GM19455 (cell line): ENCODE data around the gene VIPAS39.

Experiments used
- ATAC-seq: cut with Tn5 transposase; IDR thresholded peaks from one replicate; pipeline ENCODE4 v1.9.1; 2021; ENCODE audit not compliant: unreplicated experiment

Gene VIPAS39

DNA sequence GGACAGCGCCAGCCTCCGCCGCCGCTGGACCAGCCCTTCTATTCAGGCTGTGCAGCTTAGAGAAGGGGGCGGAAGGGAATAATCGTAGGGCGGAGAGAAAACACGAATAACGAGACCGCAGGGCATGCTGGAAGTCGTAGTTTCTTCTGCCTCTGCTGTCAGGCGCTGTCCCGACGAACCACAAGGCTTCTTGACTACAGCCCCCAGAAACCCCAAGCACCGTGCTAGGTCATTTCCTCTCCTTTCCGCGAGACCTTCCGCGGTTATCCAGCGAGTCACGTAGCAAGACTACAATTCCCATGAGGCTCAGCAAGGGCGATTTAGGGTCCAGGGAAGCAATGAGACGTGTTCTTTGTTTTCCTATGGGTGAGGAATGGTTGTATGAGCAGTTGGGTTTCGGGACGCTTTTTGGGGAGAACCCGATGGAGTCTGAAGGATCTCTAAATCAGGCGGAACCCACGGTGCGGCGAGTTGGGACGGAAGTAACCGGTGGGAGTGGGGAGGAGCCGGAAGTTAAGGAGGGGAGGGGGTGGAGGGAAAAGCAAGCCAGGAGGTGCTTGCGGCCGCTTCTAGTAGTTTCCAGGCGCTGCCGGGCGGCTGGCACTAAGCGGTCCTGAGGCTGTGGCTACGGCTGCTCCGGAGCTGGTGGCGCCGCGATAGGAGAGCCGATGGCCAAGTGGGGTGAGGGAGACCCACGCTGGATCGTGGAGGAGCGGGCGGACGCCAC is at the start of gene VIPAS39, which contains the start of gene AHSA1:
Gene VIPAS39, minus strand, starts transcription at position 80 of the 727 bp plus-strand sequence. CDS start 3,499 bp downstream, outside the sequence.
Gene AHSA1, plus strand, starts transcription at position 572 of the 727 bp plus-strand sequence. Its CDS starts 97 bp downstream, at position 669.
- ATAC-seq = peak; percentile 87

- ATAC-seq = no peak
Observed at GRCh38 chr14:77505031-77505430, 47.6 kb upstream of the VIPAS39 start.

DNA sequence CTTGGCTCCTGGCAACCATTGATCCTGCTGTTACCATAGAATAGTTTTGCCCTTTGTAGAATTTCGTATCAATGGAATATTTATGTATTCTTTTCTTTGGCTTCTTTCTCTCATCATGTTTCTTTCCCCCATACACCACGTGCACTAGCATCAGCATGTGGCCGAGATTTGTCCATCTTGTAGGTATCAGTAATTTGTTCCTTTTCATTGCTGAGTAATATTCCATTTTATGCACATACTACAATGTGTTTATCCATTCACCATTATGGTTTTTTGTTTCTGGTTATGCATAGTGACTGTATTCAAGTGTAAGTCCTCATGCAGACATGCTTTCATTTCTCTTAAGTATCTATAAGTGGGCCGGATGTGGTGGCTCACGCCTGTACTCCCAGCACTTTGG is 45.7 kb upstream of the VIPAS39 start:
- no peak for ATAC-seq

DNA sequence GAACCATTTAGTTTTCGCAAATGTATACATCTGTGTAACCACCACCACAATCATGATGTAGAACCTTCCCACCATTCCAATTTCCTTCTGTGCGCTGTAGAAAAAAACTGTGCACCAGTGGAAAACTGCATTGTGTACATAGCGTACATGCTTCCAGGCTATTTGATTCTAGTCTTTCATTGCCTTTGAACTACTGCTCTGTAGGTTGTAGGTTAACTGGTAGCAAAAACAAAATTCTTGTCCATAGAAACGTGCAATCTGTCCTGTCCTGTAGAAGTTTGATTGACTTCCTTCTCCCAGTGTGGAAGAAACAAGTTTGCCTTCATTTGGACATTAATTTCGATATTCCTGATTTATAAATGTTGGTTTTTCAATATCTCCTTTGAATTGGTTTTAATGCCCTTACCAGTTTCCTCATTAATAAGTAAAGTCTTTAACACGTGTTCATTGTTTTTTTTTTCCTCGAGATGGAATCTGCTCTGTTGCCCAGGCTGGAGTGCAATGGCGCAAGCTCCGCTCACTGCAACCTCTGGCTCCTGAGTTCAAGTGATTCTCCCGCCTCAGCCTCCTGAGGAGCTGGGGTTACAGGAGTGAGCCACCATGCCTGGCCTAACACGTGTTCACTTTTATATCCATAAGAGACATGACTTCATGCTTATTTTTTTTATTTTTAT is 44.8 kb upstream of the VIPAS39 start:
- no peak for ATAC-seq

DNA sequence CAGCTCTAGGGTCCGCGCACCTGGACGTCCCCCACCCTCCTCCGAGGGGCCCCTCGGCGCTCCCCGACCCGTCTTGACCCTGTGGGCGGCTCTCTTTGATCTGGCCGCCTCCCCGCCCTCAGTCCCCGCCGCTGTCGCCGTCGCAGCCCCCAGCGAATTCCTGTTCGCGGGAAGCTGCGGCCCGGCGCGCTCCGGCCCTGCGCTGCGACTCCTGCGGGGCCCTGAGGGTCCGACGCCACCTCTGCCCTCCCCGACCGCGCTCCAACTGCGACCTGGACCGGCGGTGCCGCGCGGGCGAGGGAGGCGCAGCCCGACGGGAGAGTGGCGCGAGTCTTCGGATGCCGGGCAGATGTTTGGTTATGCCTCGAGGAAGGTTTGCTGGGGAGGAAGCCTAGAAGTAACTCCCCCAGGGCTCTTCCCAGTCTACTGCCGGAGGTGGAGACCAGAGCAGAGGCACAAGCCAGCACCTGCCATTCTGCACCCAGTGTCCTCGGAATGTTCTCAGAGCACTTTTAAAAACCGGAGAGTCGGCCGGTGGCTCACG is 41.7 kb upstream of the VIPAS39 start:
- peak; percentile 30 for ATAC-seq

- peak; percentile 75 for ATAC-seq
Observed at GRCh38 chr14:77498120-77498979, 40.9 kb upstream of the VIPAS39 start, which contains the start of gene ISM2. ISM2 (minus strand) TSS chr14:77498816; CDS start chr14:77498793, 23 bp downstream.

DNA sequence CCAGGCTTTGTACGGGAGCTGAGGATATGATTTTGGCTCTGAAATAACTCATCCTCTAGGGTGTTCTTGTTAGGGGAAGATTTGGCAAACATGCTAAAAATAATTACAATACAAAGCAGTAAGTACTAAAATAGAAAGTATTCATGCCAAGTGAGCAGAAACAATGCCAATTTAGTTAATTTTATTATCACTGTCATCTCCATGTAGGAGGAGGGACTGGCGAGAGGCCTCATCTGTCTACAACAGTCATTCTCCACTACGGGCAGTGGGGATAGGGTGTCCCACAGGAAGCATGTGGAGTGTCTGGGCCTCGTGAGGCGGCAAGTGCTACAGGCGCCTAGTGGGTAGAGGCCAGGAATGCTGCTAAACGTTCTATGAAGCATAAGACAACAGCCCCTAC is 37.9 kb upstream of the VIPAS39 start:
- no peak for ATAC-seq

DNA sequence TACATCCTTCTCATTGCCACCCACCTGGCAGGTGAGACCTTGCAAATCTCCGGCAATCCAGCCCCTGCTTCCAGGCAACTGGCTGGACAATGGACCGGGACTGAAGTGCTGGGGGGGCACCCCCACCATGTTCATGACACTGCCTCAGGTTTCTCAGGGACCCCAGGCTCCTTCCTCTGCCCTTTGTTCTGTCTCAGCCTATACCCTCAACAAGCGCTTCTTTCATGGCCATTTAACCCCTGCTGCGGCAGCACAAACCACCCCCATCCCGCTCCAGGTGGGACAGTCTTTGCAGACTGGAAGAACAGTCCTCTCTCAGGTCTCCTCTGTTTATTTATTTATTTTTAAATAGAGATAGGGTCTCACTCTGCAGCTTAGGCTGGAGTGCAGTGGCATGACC is 33.7 kb upstream of the VIPAS39 start:
- no peak for ATAC-seq

GRCh38 chr14:77490347-77490986 is 33.1 kb upstream of the VIPAS39 start:
- no peak for ATAC-seq

- ATAC-seq = no peak
Observed at GRCh38 chr14:77489041-77489440, 31.6 kb upstream of the VIPAS39 start.

DNA sequence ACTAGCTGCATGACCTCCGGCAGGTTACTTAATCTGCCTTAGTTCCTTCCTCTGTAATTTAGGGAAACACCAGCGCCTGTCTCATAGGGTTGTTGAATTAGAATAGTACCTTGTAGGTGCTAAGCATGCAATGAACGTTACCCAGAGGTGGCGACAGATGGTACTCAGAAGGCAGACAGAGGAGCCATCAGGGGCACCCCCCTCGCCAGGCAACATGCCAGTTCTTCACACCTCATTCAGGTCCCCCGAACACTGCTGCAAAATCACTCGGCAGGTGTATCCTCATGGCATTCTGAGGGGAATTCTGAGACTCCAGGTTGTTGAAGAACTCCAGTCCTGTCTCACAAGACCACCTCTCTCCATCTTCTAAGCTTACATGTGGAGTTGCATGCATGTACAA is 31.2 kb upstream of the VIPAS39 start:
- ATAC-seq = no peak

- ATAC-seq = no peak
Observed at GRCh38 chr14:77485901-77486678, 28.7 kb upstream of the VIPAS39 start.

DNA sequence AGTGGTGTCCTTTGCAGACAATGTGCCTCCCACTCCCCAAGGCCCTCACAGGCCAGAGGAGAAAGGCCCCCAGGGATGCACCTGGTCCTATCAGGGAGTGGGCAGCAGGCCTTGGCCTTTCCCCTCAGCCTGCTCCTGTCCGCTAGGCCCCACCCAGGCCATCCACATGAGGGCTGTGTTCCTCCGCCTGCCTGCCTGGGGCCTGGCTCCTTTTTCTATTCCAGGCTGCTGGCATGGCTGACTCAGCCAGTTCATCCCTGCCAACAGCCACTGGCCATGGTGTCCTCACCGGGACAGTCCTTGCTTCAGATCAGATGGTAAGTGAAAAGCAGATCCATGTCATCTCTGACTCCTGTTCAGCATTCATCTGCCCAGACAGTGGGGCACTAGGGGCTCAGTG is 27.9 kb upstream of the VIPAS39 start:
- no peak for ATAC-seq

- ATAC-seq = no peak
Observed at GRCh38 chr14:77482422-77482821, 25.0 kb upstream of the VIPAS39 start.

DNA sequence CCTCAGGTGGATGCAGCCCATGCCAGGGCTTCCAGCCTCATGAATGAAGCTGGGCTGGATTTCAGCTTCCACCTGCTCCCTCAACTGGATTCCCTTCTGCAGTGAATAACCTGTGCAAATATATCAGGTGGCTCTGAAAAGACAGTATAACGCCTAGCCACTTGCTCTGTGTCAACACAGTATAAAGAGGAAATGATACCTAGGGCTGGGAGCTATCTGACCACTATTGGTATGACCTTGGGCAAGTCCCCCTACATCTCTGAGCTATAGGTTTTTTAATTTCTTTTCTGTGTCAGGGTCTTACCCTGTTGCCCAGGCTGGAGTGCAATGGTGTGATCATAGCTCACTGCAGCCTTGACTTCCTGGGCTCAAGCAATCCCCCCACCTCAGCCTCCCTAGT is 21.4 kb upstream of the VIPAS39 start:
- ATAC-seq = peak; percentile 90

GRCh38 chr14:77478029-77478428 is 20.6 kb upstream of the VIPAS39 start:
- no peak for ATAC-seq

DNA sequence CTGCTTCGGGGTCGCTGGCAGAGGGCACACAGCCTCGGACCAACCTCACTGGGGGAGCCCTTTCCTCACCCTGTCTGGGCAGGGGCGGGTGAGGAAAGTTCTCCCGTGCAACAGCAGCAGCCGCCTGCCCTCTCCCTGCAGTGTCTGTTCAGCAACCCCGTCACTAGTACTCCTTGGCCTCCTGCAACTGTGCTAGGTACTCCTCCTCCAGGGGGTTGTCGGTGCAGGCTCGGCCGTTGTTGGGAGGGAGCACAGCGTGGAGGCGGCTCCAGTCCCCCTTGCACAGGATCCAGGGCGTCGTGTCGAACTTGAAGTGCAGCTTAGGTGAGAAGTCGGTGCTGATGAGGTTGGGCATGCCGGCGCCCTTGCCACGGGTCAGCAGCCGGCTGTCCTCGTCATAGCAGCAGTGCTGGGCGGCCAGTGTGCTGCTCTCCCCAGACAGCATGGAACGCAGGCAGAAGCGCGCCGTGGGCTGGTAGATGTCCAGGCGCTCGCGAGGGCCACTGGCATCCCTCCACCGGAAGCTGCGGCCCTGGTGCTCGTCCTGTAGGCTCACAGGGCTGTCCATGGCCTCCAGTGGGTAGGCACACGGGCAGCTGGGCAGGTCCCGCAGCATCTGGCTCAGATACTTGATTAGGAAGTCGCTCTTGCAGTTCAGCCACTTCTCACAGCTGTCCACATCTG is 18.2 kb upstream of the VIPAS39 start:
- ATAC-seq = no peak

- ATAC-seq = no peak
Observed at GRCh38 chr14:77474479-77475177, 17.2 kb upstream of the VIPAS39 start.

GRCh38 chr14:77473921-77474320 is 16.5 kb upstream of the VIPAS39 start:
- ATAC-seq = no peak
